ENCODE results near the gene JAM3.
A peak's percentile ranks its signal among the peaks of the same experiment; 100 is the strongest.

JAM3 gene

GRCh38 chr11:134044514-134045284 lies 24.2 kb upstream of the JAM3 start:
- TF ChIP-seq ZNF565 (CRISPR knock-in tag; conservative IDR thresholded peaks at IDR 0.05; ENCODE audit: low read depth) (no peak), ZNF70 (CRISPR knock-in tag; IDR thresholded peaks at IDR 0.05) (no peak), PATZ1 (CRISPR knock-in tag; IDR thresholded peaks at IDR 0.05; ENCODE audit: borderline replicate concordance) (no peak), OSR1 (CRISPR knock-in tag; IDR thresholded peaks at IDR 0.05) (no peak), SNAI2 (CRISPR knock-in tag; IDR thresholded peaks at IDR 0.05) (no peak), CSRNP3 (CRISPR knock-in tag; IDR thresholded peaks at IDR 0.05) (no peak), ARNTL (CRISPR knock-in tag; IDR thresholded peaks at IDR 0.05; ENCODE audit: borderline replicate concordance, low read depth) (no peak), ZNF8 (CRISPR knock-in tag; IDR thresholded peaks at IDR 0.05) (no peak), BACH2 (CRISPR knock-in tag; IDR thresholded peaks at IDR 0.05; ENCODE audit: borderline replicate concordance) (no peak), GLIS3 (CRISPR knock-in tag; IDR thresholded peaks at IDR 0.05) (no peak)
- ATAC-seq: no peak

- no peak for TF ChIP-seq OSR1 (CRISPR knock-in tag; IDR thresholded peaks at IDR 0.05)
- no peak for TF ChIP-seq SNAI2 (CRISPR knock-in tag; IDR thresholded peaks at IDR 0.05)
- no peak for TF ChIP-seq GLIS3 (CRISPR knock-in tag; IDR thresholded peaks at IDR 0.05)
- no peak for TF ChIP-seq PATZ1 (CRISPR knock-in tag; IDR thresholded peaks at IDR 0.05; ENCODE audit: borderline replicate concordance)
- no peak for TF ChIP-seq ARNTL (CRISPR knock-in tag; IDR thresholded peaks at IDR 0.05; ENCODE audit: borderline replicate concordance, low read depth)
- no peak for TF ChIP-seq ZC3H10 (CRISPR knock-in tag; IDR thresholded peaks at IDR 0.05)
- TF ChIP-seq ZNF565 (CRISPR knock-in tag; conservative IDR thresholded peaks at IDR 0.05; ENCODE audit: low read depth): no peak
- no peak for TF ChIP-seq ZFP30 (CRISPR knock-in tag; IDR thresholded peaks at IDR 0.05)
- TF ChIP-seq RARB (CRISPR knock-in tag; IDR thresholded peaks at IDR 0.05): no peak
- TF ChIP-seq TOX (CRISPR knock-in tag; IDR thresholded peaks at IDR 0.05; ENCODE audit: borderline replicate concordance): no peak
- no peak for TF ChIP-seq TCF4 (CRISPR knock-in tag; IDR thresholded peaks at IDR 0.05; ENCODE audit: borderline replicate concordance)
- ATAC-seq: peak; percentile 79
Observed at GRCh38 chr11:134045799-134046635, 22.9 kb upstream of the JAM3 start.

- ATAC-seq: no peak
- TF ChIP-seq ZNF70 (CRISPR knock-in tag; IDR thresholded peaks at IDR 0.05): no peak
- TF ChIP-seq ZC3H10 (CRISPR knock-in tag; IDR thresholded peaks at IDR 0.05): no peak
- TF ChIP-seq RARB (CRISPR knock-in tag; IDR thresholded peaks at IDR 0.05): no peak
- TF ChIP-seq CREB5 (CRISPR knock-in tag; IDR thresholded peaks at IDR 0.05; ENCODE audit: low read depth): no peak
- TF ChIP-seq ZFP3 (CRISPR knock-in tag; IDR thresholded peaks at IDR 0.05): no peak
- no peak for TF ChIP-seq GLIS3 (CRISPR knock-in tag; IDR thresholded peaks at IDR 0.05)
- no peak for TF ChIP-seq TSHZ2 (CRISPR knock-in tag; IDR thresholded peaks at IDR 0.05)
- TF ChIP-seq PATZ1 (CRISPR knock-in tag; IDR thresholded peaks at IDR 0.05; ENCODE audit: borderline replicate concordance): no peak
- TF ChIP-seq ESRRG (CRISPR knock-in tag; IDR thresholded peaks at IDR 0.05): no peak
- TF ChIP-seq ISL1 (CRISPR knock-in tag; IDR thresholded peaks at IDR 0.05): no peak
- TF ChIP-seq CSDC2 (CRISPR knock-in tag; IDR thresholded peaks at IDR 0.05): no peak
- no peak for TF ChIP-seq TOX (CRISPR knock-in tag; IDR thresholded peaks at IDR 0.05; ENCODE audit: borderline replicate concordance)
- TF ChIP-seq ZFP30 (CRISPR knock-in tag; IDR thresholded peaks at IDR 0.05): no peak
- no peak for TF ChIP-seq ARNTL (CRISPR knock-in tag; IDR thresholded peaks at IDR 0.05; ENCODE audit: borderline replicate concordance, low read depth)
- no peak for TF ChIP-seq SNAI2 (CRISPR knock-in tag; IDR thresholded peaks at IDR 0.05)
- no peak for TF ChIP-seq OSR1 (CRISPR knock-in tag; IDR thresholded peaks at IDR 0.05)
Observed at GRCh38 chr11:134046681-134047449, 22.0 kb upstream of the JAM3 start.
